ENCODE results near the gene NISCH.

DNA sequence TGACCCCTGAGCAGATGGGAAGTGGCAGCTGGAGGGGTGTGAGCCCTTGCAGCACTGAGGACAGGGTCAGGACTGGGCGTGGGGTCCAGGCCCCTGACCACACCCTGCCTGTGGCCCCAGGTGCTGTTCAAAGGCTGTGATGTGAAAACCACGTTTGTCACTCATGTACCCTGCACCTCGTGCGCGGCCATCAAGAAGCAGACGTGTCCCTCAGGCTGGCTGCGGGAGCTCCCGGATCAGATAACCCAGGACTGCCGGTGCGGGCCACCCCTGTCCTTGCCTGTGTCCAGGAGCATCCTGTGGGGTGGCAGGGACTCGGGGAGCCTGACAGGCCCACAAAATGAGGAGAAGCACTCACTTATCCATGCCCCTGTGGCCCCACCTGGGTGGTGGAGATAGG lies 45.6 kb downstream of the NISCH start:
- TF ChIP-seq, protein P1, sequence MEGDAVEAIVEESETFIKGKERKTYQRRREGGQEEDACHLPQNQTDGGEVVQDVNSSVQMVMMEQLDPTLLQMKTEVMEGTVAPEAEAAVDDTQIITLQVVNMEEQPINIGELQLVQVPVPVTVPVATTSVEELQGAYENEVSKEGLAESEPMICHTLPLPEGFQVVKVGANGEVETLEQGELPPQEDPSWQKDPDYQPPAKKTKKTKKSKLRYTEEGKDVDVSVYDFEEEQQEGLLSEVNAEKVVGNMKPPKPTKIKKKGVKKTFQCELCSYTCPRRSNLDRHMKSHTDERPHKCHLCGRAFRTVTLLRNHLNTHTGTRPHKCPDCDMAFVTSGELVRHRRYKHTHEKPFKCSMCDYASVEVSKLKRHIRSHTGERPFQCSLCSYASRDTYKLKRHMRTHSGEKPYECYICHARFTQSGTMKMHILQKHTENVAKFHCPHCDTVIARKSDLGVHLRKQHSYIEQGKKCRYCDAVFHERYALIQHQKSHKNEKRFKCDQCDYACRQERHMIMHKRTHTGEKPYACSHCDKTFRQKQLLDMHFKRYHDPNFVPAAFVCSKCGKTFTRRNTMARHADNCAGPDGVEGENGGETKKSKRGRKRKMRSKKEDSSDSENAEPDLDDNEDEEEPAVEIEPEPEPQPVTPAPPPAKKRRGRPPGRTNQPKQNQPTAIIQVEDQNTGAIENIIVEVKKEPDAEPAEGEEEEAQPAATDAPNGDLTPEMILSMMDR (IDR thresholded peaks at IDR 0.05; ENCODE audit: insufficient read depth, low read length) = no peak
- no peak for TF ChIP-seq POLR2AphosphoS5 (IDR thresholded peaks at IDR 0.05; ENCODE audit: low read depth)
- TF ChIP-seq, protein P2, sequence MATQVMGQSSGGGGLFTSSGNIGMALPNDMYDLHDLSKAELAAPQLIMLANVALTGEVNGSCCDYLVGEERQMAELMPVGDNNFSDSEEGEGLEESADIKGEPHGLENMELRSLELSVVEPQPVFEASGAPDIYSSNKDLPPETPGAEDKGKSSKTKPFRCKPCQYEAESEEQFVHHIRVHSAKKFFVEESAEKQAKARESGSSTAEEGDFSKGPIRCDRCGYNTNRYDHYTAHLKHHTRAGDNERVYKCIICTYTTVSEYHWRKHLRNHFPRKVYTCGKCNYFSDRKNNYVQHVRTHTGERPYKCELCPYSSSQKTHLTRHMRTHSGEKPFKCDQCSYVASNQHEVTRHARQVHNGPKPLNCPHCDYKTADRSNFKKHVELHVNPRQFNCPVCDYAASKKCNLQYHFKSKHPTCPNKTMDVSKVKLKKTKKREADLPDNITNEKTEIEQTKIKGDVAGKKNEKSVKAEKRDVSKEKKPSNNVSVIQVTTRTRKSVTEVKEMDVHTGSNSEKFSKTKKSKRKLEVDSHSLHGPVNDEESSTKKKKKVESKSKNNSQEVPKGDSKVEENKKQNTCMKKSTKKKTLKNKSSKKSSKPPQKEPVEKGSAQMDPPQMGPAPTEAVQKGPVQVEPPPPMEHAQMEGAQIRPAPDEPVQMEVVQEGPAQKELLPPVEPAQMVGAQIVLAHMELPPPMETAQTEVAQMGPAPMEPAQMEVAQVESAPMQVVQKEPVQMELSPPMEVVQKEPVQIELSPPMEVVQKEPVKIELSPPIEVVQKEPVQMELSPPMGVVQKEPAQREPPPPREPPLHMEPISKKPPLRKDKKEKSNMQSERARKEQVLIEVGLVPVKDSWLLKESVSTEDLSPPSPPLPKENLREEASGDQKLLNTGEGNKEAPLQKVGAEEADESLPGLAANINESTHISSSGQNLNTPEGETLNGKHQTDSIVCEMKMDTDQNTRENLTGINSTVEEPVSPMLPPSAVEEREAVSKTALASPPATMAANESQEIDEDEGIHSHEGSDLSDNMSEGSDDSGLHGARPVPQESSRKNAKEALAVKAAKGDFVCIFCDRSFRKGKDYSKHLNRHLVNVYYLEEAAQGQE (IDR thresholded peaks at IDR 0.05; ENCODE audit: insufficient replicate concordance, low read depth) = no peak

Data from HL-60 (cell line).